HG03039 (cell line): ENCODE data around the gene SDHC.

Experiments used
- ATAC-seq: cut with Tn5 transposase; IDR thresholded peaks from one replicate; pipeline ENCODE4 v1.9.1; 2021; ENCODE audit warnings: mild to moderate bottlenecking, moderate library complexity; ENCODE audit not compliant: unreplicated experiment

The SDHC gene

GRCh38 chr1:161314201-161314981 lies at the start of gene SDHC:
Gene SDHC (plus strand): TSS chr1:161314381. CDS start chr1:161314406, 25 bp downstream.
- ATAC-seq = peak; percentile 94

- ATAC-seq = no peak
Observed at GRCh38 chr1:161265305-161265704, 48.9 kb upstream of the SDHC start.

GRCh38 chr1:161266202-161266601 lies 48.0 kb upstream of the SDHC start:
- no peak for ATAC-seq

GRCh38 chr1:161266836-161267235 lies 47.3 kb upstream of the SDHC start:
- ATAC-seq = no peak

- no peak for ATAC-seq
Observed at GRCh38 chr1:161267321-161267720, 46.9 kb upstream of the SDHC start.

GRCh38 chr1:161273402-161273801 lies 40.8 kb upstream of the SDHC start:
- ATAC-seq = no peak

GRCh38 chr1:161274874-161275273 lies 39.3 kb upstream of the SDHC start:
- ATAC-seq = no peak

GRCh38 chr1:161282991-161283390 lies 31.2 kb upstream of the SDHC start:
- ATAC-seq = no peak

- ATAC-seq = no peak
Observed at GRCh38 chr1:161285113-161285512, 29.1 kb upstream of the SDHC start.

- no peak for ATAC-seq
Observed at GRCh38 chr1:161285521-161285920, 28.7 kb upstream of the SDHC start.

GRCh38 chr1:161287482-161288054 lies 26.6 kb upstream of the SDHC start:
- ATAC-seq = no peak

GRCh38 chr1:161290779-161291178 lies 23.4 kb upstream of the SDHC start:
- ATAC-seq = no peak

GRCh38 chr1:161297415-161297814 lies 16.8 kb upstream of the SDHC start:
- ATAC-seq = no peak

GRCh38 chr1:161298116-161298515 lies 16.1 kb upstream of the SDHC start:
- no peak for ATAC-seq

- ATAC-seq = no peak
Observed at GRCh38 chr1:161299347-161299746, 14.8 kb upstream of the SDHC start.

- ATAC-seq = no peak
Observed at GRCh38 chr1:161300478-161300877, 13.7 kb upstream of the SDHC start.

GRCh38 chr1:161304927-161305866 lies 9.0 kb upstream of the SDHC start:
- no peak for ATAC-seq

- ATAC-seq = peak; percentile 63
Observed at GRCh38 chr1:161305867-161306519, 8.2 kb upstream of the SDHC start.

- no peak for ATAC-seq
Observed at GRCh38 chr1:161307230-161307768, 6.9 kb upstream of the SDHC start.

- ATAC-seq = no peak
Observed at GRCh38 chr1:161307892-161308638, 6.1 kb upstream of the SDHC start.
